OCI-LY1 (cell line): ENCODE results near the gene SYNDIG1L.

Experiments
- H2AFZ ChIP-seq: fragments of 200-600 bp; sonication (generic), shearing (Covaris generic); 2 replicates; pipeline ENCODE4 v1.6.0; 2014; ENCODE audit warnings: antibody characterized with exemption, mild to moderate bottlenecking, low read length
- H3F3A ChIP-seq: fragments of 200-600 bp; sonication (generic), shearing (Covaris generic); 2 replicates; pipeline ENCODE4 v1.6.0; 2014; ENCODE audit warnings: mild to moderate bottlenecking, antibody characterized with exemption, low read length, moderate library complexity; ENCODE audit not compliant: insufficient read depth
- H3K27ac ChIP-seq: fragments of 200-600 bp; sonication (generic); 2 replicates; pipeline ENCODE4 v1.5.1; 2014; ENCODE audit warnings: low read length, mixed run types, mild to moderate bottlenecking, low read depth; ENCODE audit not compliant: poor library complexity, severe bottlenecking
- H3K27me3 ChIP-seq: fragments of 200-600 bp; sonication (generic); 2 replicates; pipeline ENCODE4 v1.6.0; 2014; ENCODE audit warnings: antibody characterized with exemption, mild to moderate bottlenecking, low read length, moderate library complexity; ENCODE audit not compliant: insufficient read depth
- H3K36me3 ChIP-seq: fragments of 200-600 bp; sonication (generic); 2 replicates; pipeline ENCODE4 v1.6.1; 2014; ENCODE audit warnings: mild to moderate bottlenecking, antibody characterized with exemption, low read length, moderate library complexity, mixed read lengths; ENCODE audit not compliant: insufficient read depth
- H3K4me1 ChIP-seq: fragments of 200-600 bp; sonication (generic); 2 replicates; pipeline ENCODE4 v1.5.1; 2014; ENCODE audit warnings: mild to moderate bottlenecking, low read length, moderate library complexity; ENCODE audit not compliant: insufficient read depth, severe bottlenecking
- H3K4me2 ChIP-seq: fragments of 200-600 bp; sonication (generic), shearing (Covaris generic); 2 replicates; pipeline ENCODE4 v1.6.1; 2014; ENCODE audit warnings: low read length
- H3K4me3 ChIP-seq: fragments of 200-600 bp; sonication (generic); 2 replicates; pipeline ENCODE4 v1.5.1; 2014; ENCODE audit warnings: low read length, low read depth, mild to moderate bottlenecking, mixed read lengths; ENCODE audit not compliant: poor library complexity, severe bottlenecking
- H3K79me2 ChIP-seq: fragments of 200-600 bp; shearing (Covaris generic); 2 replicates; pipeline ENCODE4 v1.6.1; 2016; ENCODE audit warnings: mixed run types, low read length, mixed read lengths; ENCODE audit not compliant: insufficient read depth
- H3K9ac ChIP-seq: fragments of 200-600 bp; sonication (generic), shearing (Covaris generic); 2 replicates; pipeline ENCODE4 v1.6.1; 2014; ENCODE audit warnings: mild to moderate bottlenecking, low read length, mixed read lengths
- H3K9me2 ChIP-seq: fragments of 200-600 bp; sonication (generic), shearing (Covaris generic); 2 replicates; pipeline ENCODE4 v1.6.1; 2014; ENCODE audit warnings: low read depth, mild to moderate bottlenecking, low read length, mixed read lengths
- H3K9me3 ChIP-seq: fragments of 200-600 bp; shearing (Covaris generic); 2 replicates; pipeline ENCODE4 v1.6.1; 2014; ENCODE audit warnings: low read length, mixed read lengths
- H4K20me1 ChIP-seq: fragments of 200-600 bp; sonication (generic), shearing (Covaris generic); 2 replicates; pipeline ENCODE4 v1.6.0; 2016; ENCODE audit warnings: mild to moderate bottlenecking, low read length; ENCODE audit not compliant: insufficient read depth
- EZH2 ChIP-seq: fragments of 200-600 bp; sonication (generic), shearing (Covaris generic); IDR thresholded peaks from 2 replicates; pipeline ENCODE4 v1.8.0; 2017; ENCODE audit warnings: borderline replicate concordance, mixed run types, mild to moderate bottlenecking, antibody characterized with exemption, low read length, moderate library complexity, mixed read lengths
- TF ChIP-seq, protein P1 (sequence below): fragments of 200-600 bp; sonication (generic), shearing (Covaris generic); IDR thresholded peaks from 2 replicates; pipeline ENCODE4 v1.5.1; 2017; ENCODE audit warnings: mild to moderate bottlenecking, antibody characterized with exemption, low read length, moderate library complexity, mixed read lengths

Gene SYNDIG1L

DNA sequence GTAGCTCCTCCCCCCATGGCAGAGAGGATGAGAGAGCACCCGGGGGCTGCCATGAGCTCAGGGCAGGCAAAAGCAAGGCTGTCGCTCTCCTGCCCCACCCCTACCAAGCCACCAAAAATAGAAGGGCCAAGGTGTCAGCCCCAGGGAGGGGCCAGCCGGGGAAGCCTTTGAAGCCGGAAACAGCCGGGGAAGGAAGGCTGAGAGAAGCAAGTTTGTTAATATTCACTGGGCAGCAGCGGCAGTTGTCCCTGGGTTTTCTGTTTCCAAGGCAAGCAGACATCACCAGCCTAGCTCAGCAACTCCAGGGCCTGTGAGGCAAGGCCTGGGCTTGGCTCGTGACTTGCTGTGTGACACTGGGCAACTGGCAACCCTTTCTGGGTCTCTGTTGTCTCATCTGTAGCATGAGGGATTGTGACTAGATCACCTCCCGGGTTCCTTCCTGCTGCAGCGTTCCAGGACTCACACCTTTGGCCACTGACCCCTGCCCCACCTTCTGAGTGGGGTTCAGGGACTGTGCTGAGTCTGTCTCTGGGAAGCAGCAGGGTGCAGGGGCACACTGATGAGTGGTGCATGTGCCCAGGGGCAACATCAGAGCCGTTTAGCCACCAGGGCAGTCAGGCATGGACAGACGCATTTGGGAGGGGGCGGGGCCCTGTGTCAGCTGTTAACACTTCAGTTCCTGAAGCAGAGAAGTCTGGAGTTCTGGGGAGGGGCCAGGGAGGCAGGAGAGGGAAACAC is 24.3 kb downstream of the SYNDIG1L start:
- H3K4me3 ChIP-seq, result peak overlapping the region; percentile 27
- H3K4me2 ChIP-seq, result peak overlapping the region; percentile 57

DNA sequence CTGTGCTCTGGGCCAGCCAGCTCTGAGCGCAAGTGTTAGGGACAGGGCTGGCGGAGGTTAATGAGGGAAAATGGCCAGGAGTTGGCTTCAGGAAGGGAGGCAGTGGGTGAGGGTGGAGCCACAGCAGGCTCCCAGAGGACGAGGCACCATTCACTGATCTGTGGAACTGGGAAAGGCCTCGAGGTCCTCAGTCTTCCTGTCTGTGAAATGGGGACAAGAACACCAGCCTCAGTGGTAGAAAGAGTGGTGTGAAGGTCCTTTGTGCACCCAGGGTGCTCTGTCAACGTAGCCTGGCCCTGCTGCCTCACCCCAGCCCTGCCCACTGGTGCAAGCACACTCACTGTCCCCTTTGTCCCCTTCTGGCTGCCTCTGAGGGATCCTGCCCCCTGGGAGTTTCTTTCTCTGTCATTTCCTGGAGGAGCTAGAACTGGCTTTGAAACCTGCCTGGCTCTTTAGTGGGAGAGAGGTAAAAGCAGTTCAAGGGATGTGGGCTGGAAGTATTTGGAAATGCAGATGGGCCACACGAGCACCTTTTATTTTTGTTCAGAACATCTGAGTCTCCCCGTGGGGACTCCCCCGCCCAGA is 25.0 kb downstream of the SYNDIG1L start:
- H3K27ac ChIP-seq, result no peak overlapping the region
- no peak for TF ChIP-seq EZH2
- TF ChIP-seq, protein P1, sequence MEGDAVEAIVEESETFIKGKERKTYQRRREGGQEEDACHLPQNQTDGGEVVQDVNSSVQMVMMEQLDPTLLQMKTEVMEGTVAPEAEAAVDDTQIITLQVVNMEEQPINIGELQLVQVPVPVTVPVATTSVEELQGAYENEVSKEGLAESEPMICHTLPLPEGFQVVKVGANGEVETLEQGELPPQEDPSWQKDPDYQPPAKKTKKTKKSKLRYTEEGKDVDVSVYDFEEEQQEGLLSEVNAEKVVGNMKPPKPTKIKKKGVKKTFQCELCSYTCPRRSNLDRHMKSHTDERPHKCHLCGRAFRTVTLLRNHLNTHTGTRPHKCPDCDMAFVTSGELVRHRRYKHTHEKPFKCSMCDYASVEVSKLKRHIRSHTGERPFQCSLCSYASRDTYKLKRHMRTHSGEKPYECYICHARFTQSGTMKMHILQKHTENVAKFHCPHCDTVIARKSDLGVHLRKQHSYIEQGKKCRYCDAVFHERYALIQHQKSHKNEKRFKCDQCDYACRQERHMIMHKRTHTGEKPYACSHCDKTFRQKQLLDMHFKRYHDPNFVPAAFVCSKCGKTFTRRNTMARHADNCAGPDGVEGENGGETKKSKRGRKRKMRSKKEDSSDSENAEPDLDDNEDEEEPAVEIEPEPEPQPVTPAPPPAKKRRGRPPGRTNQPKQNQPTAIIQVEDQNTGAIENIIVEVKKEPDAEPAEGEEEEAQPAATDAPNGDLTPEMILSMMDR, result no peak
- no peak overlapping the region for H2AFZ ChIP-seq

More for the DNA sequence above, 24.3 kb downstream of the SYNDIG1L start:
- H3K9me3 ChIP-seq, result no peaks in the 10 kb centered on the region
- no peaks in the 10 kb centered on the region for H4K20me1 ChIP-seq
- no peak overlapping the region for H2AFZ ChIP-seq
- peaks cover 32% of the 10 kb centered on the region for H3K4me1 ChIP-seq
- H3K36me3 ChIP-seq, result no peaks in the 10 kb centered on the region
- TF ChIP-seq, protein P1, result no peak
- no peak for TF ChIP-seq EZH2
- peak overlapping the region; percentile 37; the same call in 1 of the 2 replicates for H3K9ac ChIP-seq
- peak overlapping the region; percentile 59 for H3K27ac ChIP-seq
- H3K27me3 ChIP-seq, result no peaks in the 10 kb centered on the region
- no peaks in the 10 kb centered on the region for H3F3A ChIP-seq
- H3K9me2 ChIP-seq, result no peaks in the 10 kb centered on the region
- H3K79me2 ChIP-seq, result no peaks in the 10 kb centered on the region

DNA sequence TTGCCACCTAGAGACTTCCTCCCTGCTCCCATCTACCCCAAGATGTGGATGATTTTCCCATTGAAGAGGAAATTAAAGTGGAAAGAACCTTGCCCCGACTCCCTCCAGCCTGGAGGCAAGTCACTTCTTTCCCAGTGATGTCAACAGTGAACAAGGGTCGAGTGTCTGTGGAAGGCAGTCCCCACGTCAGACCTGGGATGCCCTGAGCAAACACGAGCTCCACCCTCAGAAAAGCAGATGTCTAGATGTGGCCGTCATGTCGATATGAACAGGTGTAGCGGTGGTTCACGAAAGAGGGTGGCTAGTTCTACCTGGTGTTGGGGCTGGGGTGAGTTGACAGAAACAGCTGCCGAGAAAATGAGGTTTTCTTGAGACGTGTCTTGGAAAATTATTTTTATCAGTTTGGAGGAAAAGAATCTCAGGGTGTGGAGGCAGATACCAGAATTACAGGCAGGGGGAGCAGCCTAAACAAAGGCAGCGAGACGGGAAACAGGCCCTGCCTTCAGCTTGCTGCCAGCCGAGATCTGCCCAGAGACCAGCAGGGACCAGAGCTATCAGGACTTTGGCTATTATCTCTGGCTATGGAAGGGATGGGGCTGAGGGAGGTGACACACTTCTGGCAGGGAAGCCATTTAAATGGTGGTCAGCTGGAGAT is 25.9 kb downstream of the SYNDIG1L start:
- H3K36me3 ChIP-seq, result no peaks in the 10 kb centered on the region
- no peaks in the 10 kb centered on the region for H4K20me1 ChIP-seq
- H3K9ac ChIP-seq, result no peak overlapping the region
- H3K4me3 ChIP-seq, result no peak overlapping the region
- no peaks in the 10 kb centered on the region for H3K9me3 ChIP-seq
- no peaks in the 10 kb centered on the region for H3K27me3 ChIP-seq
- no peaks in the 10 kb centered on the region for H3K9me2 ChIP-seq
- H3K79me2 ChIP-seq, result no peaks in the 10 kb centered on the region
- H3K4me1 ChIP-seq, result peaks cover 32% of the 10 kb centered on the region
- H3F3A ChIP-seq, result no peaks in the 10 kb centered on the region
- no peak overlapping the region for H3K4me2 ChIP-seq
- no peak overlapping the region for H2AFZ ChIP-seq
- no peak for TF ChIP-seq EZH2
- TF ChIP-seq, protein P1, result peak; percentile 15; the same call in 1 of the 2 replicates
- H3K27ac ChIP-seq, result no peak overlapping the region

More for the DNA sequence above, 25.0 kb downstream of the SYNDIG1L start:
- H3K9me2 ChIP-seq, result no peaks in the 10 kb centered on the region
- H4K20me1 ChIP-seq, result no peaks in the 10 kb centered on the region
- no peak overlapping the region for H3K4me3 ChIP-seq
- no peaks in the 10 kb centered on the region for H3K36me3 ChIP-seq
- H3K79me2 ChIP-seq, result no peaks in the 10 kb centered on the region
- H3K27me3 ChIP-seq, result no peaks in the 10 kb centered on the region
- H3K4me1 ChIP-seq, result peaks cover 32% of the 10 kb centered on the region
- no peaks in the 10 kb centered on the region for H3F3A ChIP-seq
- H3K9me3 ChIP-seq, result no peaks in the 10 kb centered on the region
- H3K9ac ChIP-seq, result no peak overlapping the region
- peak overlapping the region; percentile 57 for H3K4me2 ChIP-seq
